Esophagus muscularis mucosa (tissue), 4 donors: ENCODE results near the gene CSRNP2.

Source experiments
- EP300 ChIP-seq: sonication (generic); formaldehyde crosslinking; IDR thresholded peaks from one replicate; pipeline ENCODE4 v1.6.1; 2017; ENCODE audit warnings: antibody characterized with exemption
- POLR2A ChIP-seq: fragments of 450-650 bp; IDR thresholded peaks from one replicate; pipeline ENCODE4 v1.6.1; 2017; ENCODE audit warnings: antibody characterized with exemption, moderate library complexity, mild to moderate bottlenecking, low read depth
- POLR2AphosphoS5 ChIP-seq, 2 donors: sonication (generic); formaldehyde crosslinking; IDR thresholded peaks; one replicate each; pipeline ENCODE4 v1.6.1; 2017; ENCODE audit warnings: antibody characterized with exemption in 2 of 2
- TF ChIP-seq, protein P1 (sequence below), 3 experiments: fragments of 200-600 bp in 2 of 3; fragments of 450-650 bp in 1 of 3; sonication (generic) in 2 of 3; IDR thresholded peaks; one replicate each; pipeline ENCODE4 v1.5.1; 2017 to 2019; ENCODE audit warnings: antibody characterized with exemption in 3 of 3, mild to moderate bottlenecking in 2 of 3, moderate library complexity in 1 of 3

DNA sequence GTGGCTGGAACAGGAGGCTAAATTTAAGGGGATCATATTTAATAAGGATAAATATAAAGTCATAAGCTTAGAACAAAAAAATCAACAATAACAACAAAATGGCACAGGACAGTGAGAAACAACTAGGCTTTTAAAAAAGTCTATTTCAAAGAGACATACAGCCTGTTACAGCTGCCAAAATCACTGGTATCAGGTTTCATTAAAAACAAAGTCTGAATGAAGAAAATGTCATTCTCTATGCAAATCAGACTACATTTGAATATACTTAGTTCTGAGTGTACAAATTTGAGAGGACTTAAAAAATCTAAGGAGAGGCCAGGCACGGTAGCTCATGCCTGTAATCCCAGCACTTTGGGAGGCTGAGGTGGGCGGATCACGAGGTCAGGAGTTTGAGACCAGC, 45.5 kb upstream of the CSRNP2 start:
- TF ChIP-seq, protein P1, sequence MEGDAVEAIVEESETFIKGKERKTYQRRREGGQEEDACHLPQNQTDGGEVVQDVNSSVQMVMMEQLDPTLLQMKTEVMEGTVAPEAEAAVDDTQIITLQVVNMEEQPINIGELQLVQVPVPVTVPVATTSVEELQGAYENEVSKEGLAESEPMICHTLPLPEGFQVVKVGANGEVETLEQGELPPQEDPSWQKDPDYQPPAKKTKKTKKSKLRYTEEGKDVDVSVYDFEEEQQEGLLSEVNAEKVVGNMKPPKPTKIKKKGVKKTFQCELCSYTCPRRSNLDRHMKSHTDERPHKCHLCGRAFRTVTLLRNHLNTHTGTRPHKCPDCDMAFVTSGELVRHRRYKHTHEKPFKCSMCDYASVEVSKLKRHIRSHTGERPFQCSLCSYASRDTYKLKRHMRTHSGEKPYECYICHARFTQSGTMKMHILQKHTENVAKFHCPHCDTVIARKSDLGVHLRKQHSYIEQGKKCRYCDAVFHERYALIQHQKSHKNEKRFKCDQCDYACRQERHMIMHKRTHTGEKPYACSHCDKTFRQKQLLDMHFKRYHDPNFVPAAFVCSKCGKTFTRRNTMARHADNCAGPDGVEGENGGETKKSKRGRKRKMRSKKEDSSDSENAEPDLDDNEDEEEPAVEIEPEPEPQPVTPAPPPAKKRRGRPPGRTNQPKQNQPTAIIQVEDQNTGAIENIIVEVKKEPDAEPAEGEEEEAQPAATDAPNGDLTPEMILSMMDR (IDR thresholded peaks at IDR 0.05): no peak
- TF ChIP-seq POLR2A (no peak), POLR2AphosphoS5 (IDR thresholded peaks at IDR 0.05) (no peak), EP300 (no peak)
